Glomerular visceral epithelial cell (primary cell): ENCODE data around the gene ULK4.
A peak's percentile ranks its signal among the peaks of the same experiment; 100 is the strongest.
"Not testable (repeated sequence)": the region's sequence is repeated elsewhere in the genome, so short reads cannot be mapped to it uniquely, and the experiment has no call there.

Experiments
- DNase-seq: peaks from one replicate; pipeline ENCODE4 v3.0.0-alpha.2; 2016; ENCODE audit errors: extremely low spot score

ULK4 gene

DNA sequence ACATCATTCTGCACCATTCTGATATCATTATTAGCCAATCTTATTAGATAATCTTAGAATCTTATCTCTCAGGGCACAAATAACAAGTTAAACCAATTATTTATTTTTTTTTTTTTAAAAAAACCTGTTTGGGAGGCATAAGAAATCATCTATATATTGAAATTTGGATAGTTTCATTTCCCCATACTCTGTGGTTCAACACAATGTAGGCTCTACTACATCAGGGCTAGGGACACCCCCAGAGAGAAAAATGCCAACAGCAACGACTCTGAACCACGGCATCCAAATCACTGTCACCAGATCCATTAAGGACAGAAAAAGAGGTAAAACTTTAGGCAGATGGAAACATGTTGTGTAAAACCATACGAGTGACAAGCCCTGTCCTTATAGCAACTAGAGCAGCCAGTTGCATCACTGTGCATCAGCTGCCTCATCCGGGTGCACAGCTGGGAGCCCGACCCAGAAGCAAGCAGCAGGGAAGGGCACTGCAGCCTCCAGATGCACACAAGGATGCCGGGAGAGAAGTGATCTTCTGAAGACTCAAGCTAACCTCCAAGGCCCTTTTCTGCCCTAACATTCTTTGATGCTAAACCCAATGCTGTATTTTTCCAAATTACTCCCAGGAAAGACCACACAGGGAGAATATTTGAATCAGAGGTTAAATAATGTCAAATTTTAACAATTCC lies 381.5 kb downstream of the ULK4 start:
- DNase-seq = no peak

DNA sequence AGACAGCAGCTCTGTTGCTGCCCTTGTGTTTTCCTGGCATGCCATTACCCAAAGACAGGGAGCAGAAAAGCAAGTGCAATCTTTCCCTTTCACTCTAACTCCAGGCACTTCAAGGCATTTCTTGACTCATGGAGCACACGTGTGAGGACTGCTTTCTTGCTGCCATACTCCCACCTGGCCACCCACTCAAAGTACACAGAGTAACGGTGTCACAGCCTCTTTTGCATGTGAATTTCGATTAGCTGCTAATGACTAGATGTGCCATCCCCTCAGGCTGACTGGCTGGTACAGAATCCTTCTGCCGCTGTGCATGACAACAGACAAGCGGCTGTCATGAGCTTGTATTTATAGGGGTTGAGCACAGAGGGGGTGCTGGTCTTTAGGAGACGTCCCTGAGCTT lies 382.0 kb downstream of the ULK4 start:
- DNase-seq = no peak

DNA sequence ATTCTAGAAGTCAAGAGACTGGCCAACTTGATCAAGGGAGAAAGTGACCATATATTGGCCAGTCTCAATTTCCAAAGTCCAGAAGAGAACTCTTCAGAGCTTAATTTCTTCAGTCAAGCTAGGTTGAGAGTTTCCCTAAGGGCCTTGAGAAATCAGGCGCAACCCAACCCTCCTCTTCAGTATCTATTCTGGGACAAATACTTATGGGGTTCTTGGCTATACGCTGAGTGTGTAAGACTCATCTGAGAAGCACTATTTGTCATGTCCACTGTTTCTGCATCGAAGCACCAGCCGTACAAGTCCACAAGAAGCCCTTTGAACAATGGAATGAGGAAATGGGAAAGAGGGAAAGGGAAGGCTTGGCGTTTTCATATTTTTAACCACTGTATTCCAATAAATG lies 383.1 kb downstream of the ULK4 start:
- DNase-seq = no peak

DNA sequence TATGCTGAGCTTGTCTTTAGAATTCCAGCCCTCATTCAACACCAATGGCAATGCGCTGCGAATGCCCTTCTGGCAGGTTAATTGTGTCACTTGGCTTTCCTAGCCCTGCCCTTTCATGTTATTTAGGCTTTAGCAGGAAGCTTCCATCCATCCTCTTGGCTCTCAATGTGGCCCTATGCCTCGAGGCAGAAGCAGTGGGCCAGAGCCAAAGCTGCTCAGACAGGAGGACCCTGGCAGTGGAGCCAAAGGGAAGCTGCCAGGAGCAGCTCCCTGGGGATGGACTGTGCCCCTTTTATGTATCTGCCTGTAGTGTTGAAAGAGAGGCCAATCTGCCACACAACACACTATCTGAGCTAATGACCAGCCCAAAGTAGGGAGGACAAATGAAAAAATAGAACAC lies 386.2 kb downstream of the ULK4 start:
- DNase-seq = no peak

DNA sequence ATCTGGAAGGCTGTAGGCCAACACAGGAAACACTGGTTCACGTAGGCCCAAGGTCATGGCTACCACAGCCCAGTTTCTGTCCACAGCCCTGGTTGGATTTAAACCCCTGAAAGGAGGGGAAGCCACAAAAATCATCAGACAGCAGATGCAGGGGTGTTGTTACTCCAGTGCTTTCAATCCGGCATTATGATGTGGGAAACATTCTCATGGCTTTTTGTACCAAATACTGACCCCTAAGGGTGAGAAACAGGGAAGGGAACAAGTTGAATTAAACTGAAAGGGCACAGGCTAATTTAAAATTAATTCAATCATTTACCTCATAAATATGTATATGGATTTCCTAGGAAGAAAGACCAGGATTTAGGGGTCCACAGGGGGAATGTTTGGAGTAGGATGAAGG lies 387.0 kb downstream of the ULK4 start:
- no peak for DNase-seq

DNA sequence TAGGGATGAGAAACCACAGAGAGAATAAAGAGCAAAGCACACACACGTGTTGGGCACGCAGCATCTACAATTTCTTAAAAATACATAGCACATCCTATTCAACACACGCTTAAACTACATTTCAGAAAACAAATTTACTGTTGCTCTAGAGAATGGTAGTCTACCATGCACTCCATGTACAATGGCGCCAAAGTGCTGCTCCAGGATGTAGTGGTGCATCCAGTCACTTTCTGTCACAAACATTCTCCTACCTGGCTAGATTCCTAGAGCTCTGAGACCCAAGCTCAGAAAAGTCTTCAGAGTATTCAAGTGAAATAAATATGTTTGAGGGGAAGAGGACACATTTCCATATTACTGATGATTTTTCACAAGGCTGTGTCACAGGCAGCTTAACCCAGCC lies 388.3 kb downstream of the ULK4 start:
- no peak for DNase-seq

DNA sequence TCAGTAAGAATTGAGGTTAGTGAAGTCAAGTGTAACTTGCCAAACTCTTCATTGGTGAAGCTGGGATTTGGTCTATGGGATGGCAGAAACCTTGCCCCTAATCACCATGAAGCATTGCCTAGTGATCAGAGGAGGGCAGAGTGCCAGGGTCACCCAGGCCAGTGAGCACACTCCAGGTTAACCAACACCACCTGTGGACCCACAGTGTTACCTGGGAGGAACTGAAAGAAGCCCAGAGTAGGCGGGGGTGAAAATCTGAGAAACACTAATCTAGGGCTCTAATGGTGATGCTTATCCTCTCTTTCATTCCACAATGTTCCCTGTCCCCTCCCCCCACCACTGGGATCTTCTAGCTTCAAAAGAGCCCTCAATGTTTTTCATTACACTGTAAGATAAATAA lies 389.8 kb downstream of the ULK4 start:
- DNase-seq = no peak

DNA sequence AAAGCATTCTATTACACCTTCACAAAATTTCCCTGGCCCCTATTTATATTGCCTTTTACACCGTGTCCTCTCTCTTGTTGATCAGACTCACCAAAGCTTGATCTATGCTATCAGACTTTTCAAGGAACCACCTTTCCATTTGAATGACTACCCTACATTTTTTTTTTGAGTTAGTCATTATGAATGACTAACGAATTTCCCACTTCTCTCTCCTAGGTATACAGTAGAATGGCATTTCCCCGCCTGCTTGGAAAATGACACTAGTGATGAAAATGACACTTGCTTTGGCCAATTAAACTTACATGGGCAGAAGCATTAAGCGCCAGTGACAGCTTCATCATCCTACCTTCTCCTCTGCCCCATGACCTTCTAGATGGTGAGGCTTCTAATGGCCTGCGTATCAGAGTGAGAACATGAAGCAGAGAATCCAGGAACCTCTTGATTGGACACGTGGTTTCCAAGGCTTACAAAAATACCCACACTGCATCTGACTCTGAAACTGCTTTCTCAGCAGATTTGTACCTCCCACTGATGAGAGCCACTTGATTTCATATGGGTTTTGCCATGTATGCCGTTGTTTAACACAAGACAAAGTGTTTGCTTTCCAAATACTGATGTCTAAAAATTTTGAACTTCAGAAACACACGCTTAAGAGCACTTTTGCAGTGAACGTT lies 392.1 kb downstream of the ULK4 start:
- no peak for DNase-seq

DNA sequence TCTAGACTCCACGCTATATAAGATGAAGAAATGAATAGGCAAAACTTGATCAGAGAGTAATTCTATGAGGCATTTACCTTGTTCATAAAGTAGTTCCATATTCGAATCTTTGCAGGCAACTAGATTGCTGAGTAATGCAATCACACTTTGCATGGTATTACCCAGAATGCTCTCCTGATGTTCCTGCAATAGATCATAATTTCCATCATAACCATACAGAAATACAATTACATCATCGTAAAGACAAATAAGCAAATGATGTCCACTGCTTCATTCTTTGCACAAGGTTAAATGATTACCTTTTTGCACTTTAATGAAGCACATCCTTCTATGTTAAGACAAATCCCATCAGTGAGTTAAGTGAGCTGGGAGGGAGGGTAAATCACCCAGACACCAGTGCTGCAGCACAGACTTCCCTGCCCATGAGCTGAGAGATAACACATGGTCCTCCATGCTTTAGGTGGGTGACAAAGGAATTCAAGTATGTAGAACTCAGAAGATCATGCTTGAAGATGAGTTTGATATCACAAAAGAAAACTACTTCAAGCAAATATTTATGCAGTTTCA lies 395.9 kb downstream of the ULK4 start:
- DNase-seq = no peak

DNA sequence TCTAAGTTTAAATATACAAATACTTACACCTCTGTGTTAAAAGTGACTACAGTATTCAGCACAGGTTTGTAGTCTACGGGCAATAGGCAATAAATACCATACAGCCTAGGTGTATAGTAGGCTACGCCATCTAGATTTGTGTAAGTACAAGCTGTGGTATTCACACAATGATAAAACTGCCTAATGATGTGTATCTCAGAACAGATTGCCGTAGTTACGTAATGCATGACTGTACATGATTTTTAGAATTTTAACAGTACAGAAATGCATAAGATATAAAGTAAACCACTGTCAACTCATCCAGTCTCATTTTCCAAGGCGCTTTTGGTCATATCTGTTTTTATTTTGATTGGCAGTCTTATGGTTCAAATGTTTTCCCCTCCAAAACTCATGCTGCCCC lies 396.9 kb downstream of the ULK4 start:
- DNase-seq = no peak

DNA sequence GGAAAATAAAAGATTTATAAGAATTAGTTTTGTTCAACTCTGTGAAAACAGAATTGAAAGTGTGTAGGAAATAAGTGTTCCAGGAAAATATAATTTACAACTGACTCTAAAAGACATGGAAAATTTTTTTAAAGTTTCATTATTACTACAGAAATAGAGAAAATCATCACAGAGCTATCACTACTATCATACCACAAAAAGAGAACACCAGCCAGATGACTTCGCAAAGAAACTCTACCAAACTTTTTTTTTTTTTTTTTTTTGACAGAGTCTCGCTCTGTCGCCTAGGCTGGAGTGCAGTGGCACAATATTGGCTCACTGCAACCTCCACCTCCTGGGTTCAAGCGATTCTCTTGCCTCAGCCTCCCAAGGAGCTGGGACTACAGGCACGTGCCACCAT lies 405.7 kb downstream of the ULK4 start:
- not testable (repeated sequence) for DNase-seq

DNA sequence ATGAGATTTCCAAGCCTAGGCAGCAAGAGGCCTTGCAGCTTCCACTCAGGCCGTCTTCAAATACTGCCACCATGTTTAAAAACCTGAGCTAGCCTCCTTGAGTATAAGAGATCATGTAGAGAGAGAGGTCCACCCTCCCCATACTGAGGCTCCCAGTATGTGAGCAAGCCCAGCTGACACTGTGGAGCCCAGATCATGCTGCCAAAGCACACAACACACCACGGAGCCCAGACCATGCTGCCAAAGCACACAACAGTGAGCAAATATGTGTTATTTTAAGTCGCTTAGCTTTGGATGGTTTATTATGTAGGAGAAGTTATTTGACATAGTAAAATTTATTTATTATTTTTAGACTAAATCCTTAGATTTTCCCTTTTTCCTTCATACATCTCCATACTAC lies 428.9 kb downstream of the ULK4 start:
- no peak for DNase-seq

DNA sequence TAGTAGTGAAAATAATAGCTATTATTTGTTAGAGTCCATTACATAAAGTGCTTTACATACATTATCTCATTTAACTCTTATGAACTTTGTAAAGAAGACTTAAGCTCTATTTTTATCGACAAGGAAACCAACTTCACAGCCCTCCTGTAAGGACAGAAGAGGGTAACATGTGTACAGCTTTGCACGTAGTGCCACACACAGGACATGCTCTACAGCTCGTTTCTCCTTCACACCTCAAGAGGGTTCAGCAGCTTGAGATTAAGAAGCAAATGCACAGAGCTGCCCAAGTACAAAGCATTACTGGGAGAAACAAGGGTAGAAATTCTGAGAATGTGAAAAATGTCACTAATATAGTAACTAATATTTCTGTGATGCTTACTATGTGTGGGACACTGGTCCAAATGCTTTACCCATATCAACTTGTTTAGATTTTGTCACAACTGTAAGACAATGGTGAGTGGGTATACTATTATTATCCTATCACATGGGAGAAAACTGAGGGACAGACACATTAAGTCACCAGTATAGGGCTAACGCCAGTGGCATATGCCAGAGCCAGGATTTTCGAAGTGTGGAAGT lies 434.8 kb downstream of the ULK4 start:
- no peak for DNase-seq

DNA sequence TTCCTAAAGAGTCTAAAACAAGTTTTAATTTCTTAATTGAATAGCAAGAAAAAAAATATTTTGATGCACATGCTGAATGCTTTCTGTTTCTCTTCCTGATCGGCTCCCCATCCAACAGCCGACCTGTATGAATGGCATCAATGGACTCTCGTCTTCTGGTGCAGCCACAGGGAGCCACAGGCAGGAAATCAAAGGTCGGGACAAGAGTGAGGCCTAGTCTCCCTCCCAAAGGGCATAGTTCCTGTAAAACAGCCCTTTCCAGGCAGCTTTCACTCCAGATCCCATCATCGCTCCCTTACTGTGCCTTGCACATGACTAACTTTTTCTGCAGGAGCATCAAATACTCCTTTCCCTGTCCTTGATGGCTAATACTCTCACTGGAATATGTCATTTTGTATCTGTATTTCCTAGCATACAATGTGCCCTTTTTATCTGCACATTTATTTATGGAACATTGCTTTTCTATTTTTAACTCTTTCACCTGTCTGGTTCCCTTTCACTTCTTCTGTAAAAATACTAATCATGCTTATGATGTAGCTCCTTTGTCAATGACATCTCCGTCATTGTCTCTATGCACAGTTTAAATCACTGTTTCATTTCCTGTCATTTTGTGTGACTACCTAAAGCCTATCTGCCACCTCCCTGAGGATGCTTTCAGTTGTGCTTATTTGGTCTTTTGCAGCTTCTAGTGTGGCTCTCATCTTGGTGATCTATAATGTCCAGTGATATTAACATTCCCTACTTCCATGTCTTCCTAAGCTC lies 436.4 kb downstream of the ULK4 start:
- DNase-seq = no peak

DNA sequence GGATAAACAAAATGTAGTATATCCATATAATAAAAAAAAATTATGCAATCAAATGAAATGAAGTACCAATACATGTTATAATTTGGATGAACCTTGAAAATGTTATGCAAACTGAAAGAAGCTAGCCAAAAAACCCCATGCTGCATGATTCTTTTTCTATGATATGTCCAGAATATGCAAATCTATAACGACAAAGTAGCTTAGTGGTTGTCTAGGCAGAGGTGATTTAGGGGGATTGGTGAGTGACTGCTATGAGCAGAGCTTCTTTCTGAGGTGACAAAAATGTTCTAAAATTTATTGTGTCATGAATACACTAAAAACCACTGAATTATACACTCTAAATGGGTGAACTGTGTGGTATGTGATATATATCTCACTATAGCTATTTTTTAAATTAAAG lies 438.0 kb downstream of the ULK4 start:
- no peak for DNase-seq

DNA sequence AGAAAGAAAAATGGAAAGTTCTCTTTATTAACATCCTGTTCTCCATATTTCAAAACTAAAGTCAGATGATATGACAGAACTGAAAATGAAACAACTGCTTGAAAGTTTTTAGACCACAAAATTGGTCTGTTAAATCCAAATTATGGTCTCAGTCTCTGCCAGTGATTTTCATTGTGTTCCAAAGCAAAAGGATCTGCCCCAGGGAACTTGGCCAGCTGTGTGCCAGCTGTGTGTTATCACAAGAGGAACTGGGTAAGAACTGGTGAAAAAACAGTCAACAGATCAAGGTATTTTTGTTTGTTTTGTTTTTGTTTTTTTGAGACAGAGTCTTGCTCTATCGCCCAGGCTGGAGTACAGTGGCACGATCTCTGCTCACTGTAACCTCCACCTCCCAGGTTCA lies 439.3 kb downstream of the ULK4 start:
- DNase-seq = no peak

DNA sequence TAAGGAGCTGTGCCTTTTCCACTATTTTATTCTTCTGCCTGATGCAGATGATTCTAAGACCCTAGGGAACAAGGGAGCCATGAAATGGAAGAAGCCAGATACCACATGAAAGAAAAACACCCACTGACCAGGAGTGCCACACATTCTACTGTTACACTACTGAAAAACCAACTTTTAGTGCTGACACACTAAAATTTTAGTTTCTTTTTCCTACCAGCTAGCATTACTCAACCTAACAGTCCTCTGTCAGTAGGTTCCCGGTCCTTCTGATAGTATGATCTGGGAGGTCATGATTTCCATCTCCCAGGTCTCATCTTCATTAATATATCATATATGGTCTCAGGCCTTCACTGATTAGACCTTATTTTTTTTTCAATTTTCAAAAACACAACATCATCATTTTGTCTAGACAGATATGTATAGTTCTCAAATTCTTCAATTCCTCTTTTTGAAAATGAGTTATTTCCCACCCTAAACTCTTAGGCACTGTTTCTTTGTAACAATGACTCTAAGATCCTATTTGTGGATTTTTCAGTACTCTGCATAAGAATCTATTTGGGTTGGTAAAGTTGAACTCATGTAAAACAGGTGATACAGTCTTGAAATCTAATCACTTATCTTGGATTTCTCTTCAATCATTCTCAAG lies 440.8 kb downstream of the ULK4 start:
- DNase-seq = no peak

DNA sequence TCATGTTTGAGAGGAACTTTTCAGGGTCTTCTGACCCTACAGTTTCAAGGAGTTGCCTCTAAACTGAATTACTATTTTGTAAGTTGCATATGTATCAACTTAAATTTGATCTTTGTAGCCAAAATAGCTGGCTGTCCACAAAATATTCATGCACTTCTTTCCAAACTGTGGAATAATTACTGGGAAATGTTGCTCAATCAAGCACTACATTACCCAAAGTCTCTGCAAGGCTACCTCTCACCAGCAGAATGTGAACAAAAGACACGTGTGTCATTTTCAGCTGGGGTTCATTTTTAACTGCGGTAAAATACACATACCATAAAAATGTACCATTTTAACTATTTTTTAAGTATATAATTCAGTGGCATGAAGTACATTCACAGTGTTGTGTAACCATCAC lies 442.2 kb downstream of the ULK4 start:
- DNase-seq = no peak

DNA sequence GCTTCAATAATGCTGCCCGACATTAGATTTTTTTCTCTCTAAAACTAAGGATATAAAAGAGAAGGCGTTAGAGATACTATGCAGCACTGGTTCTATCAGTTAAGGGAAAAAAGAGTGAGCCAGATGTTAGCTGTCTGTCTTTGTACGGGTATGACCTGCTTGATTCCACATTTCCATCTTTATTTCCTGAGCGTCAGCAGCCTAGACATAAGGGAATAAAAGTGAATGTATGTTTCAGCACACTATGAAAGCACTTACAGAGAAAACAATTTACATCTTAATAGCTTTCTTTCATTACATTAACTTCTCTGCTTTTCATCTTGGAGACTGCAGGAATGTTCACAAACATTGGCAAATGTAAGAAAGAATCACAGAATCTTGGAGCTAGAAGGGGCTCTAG lies 443.3 kb downstream of the ULK4 start:
- no peak for DNase-seq

DNA sequence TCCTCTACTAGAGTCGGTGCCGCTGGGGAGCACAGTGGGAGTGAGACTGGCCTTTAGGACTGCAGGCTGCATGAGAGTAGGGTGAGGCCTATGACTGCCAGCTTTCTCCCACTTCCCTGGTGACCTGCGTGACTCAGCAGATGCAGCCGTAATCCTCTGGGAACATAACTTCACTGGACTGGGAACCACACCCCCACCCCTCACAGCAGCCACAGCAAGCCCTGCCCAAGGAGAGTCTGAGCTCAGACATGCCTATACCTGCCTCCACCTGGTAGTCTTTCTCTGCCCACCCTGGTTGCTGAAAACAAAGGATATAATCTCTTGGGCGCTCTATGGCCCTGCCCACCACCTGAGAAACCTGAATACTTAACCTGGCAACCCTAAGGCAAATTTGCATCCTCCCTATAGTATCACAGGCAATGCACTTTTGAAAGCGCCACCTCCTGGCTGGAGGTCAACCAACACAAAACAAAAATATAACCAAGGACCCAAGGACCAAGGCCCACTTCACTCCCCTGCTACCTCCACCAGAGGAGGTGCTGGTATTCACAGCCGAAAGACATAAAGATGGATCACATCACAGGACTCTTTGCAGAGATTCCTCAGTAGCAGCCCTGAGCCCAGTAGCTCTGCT lies 453.7 kb downstream of the ULK4 start:
- peak; percentile 26 for DNase-seq

DNA sequence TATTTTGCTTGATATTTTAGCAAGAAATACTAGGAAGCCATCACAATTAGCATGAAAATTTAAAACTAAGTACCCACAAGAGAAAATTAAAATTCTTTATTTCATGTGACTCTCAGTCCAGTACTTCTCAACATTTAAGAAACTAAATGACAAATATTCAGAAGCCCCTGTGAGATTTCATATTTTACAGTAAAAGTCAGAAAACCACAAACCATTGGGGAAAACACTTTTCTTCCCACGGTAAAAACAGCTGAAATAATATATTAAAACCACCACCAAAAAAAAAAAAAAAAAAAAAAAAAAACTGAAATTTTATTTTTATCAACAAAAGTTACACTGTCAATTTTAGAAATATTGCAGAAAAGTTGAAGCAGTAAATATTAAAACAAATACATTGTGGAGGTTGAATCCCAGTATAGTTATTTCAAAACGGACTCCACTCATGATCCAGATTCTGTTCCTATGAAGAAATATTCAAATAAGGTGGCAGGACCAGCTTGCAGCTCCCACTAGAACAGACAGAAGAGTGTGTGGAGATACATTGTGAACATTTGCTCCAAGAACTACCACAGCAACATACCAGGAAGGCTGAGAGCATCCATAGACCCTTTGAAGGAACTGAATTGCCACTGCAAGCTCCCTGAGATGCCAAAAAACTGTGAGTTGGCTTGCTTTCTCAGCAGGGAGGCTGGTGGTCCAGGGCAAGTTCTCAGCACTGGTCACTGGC lies 454.4 kb downstream of the ULK4 start:
- peak; percentile 1 for DNase-seq
